HG02981 (cell line): ENCODE measurements around the gene CLK3.
"Not testable (repeated sequence)": the region's sequence is repeated elsewhere in the genome, so short reads cannot be mapped to it uniquely, and the experiment has no call there.

Source experiments
- ATAC-seq: cut with Tn5 transposase; IDR thresholded peaks from one replicate; pipeline ENCODE4 v1.9.1; 2021; ENCODE audit warnings: mild to moderate bottlenecking, moderate library complexity; ENCODE audit not compliant: unreplicated experiment

The CLK3 gene

DNA sequence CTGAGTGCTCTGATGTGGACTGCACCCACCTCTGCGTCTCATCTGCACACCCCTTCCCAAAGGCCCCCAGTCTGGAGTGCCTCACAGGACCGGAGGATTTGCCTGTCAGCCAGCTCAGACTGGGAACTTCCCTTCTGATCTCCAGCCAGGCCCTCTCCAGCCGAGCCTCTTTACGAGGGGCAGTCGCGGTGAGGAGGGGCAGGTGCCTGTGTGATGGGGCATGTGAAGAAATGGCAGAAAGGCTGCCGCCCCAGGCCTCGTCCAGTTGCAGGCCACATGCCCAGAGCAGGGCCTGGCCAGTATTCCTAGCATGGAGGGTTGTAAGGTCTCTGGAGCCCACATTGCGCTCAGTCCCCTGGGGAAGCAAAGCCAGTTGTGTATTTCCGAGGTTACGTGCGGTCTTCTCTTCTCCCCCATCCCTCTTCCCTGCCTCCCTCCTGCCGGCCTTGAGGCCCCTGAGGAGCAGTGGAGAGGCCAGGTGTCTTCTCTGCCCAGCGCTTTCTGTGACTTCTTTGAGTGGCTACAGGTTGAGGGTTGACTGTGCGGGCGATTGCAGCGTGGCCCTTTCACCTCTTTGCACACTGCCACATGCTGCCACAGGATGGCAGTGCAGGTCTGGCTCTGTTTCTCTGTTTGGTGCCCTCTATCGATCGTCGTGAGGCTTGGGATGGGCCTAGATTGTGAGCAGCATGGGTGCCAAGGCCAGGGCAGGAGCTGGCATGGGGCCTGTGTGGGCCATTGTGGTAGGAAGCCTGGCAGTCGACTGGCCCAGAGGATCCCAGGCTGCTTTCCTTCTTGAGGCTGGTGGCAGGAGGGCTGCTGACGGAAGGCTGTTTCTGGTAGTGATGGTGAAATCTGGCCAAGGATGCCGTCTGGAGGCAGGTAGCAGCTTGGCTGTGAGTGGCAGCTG, 5.3 kb downstream of the CLK3 start:
- ATAC-seq, result no peak

DNA sequence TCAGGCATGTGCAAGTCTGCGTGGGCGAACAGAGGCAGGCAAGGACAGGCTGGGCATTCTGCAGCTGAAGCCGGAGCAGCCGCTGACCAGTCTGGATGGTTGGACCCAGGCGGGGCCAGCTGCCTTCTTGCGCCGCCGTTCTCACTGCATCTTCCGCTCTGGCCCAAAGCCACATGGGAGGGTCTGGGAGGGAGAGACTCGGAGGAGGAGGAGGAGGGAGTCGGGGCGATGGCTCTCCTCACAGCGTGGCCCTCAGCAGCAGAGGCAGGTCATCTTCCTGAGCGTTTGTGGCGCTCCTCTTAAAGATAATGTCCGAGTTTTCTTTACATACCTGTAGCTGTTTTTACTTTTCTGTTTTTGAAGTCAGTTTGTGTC, 5.9 kb downstream of the CLK3 start:
- no peak for ATAC-seq

GRCh38 chr15:74621936-74622335, 6.3 kb downstream of the CLK3 start:
- no peak for ATAC-seq

- no peak for ATAC-seq
These were observed 7.1 kb downstream of the CLK3 start for GRCh38 chr15:74622758-74623157.

DNA sequence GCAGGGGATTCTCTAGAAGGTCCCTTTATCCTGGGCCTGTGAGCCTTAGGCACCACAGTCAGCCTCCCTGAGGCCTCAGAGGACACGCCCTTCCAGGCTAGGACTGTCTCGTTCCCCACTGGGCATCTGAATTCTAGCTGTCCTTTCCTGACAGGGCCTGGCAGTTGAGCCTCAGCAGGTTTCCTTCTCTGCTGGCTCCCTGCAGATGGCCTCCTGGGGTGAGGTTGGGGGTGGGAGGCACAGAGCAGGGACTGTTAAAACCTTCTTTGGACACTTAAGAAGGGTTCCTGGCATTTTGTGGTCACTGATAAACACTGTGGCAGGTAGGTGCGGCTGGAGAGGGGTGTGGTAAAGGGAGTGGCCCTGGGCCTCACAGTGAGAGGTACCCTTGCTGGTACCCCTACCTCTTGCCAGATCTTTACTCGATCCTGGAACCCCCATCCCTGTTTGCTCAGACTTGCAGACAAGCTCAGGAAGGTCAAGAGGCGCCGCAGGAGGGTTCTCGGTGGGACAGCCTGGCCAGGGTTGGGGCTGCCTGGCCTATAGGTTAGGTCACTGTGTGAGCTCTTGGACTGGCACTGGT, 8.5 kb downstream of the CLK3 start:
- no peak for ATAC-seq

DNA sequence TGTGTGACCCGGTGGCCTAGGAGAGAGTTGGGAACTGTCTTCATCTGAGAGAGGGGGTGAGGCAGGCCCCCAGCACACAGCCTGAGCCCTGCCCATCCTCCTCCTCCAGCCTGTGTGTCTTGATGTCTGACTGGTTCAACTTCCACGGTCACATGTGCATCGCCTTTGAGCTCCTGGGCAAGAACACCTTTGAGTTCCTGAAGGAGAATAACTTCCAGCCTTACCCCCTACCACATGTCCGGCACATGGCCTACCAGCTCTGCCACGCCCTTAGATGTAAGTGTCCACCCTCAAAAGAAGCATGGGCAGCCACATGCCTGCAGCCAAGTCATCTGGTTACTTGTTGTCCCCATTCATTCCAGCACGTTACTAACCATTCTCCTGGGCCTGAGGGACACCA, 10.1 kb downstream of the CLK3 start:
- no peak for ATAC-seq

GRCh38 chr15:74626336-74626735, 10.7 kb downstream of the CLK3 start:
- no peak for ATAC-seq

- ATAC-seq, result no peak
These were observed 11.4 kb downstream of the CLK3 start for GRCh38 chr15:74626752-74627692.

DNA sequence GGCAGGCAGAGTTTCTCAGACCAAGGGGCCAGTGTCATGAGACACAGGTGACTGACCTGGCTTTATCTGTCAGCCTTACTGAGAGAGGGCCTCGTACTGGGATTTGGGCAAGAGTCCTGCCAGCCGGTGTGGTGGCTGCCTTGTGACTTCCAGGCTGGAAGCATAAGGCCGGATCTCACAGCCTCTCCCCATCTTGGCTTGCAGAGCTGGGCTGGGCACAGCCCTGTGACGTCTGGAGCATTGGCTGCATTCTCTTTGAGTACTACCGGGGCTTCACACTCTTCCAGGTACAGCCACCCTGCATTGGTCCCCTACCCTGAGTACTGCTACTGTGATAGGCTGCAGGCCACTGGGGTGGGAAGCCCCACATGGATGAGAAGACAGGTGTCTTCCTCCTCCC, 12.1 kb downstream of the CLK3 start:
- no peak for ATAC-seq

DNA sequence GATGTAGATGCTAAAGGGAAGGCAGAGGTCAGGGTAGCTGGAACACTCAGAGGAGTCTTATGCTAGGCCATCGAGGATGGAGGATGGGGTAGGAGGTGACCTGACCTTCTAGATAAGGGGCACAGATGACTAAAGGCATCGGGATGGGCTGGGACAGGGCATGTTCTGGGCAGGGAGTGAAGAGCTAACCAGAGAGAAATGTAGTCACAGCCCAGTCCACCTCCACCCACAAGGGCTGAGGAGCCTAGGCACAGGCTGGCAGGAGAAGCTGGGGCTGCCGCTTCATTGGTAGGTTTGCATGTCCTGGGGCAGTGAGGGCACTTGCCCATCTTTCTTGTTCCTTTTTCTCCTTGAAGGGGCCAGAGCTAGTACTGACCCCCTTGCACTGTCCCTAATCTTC, 12.6 kb downstream of the CLK3 start:
- ATAC-seq, result no peak

- ATAC-seq, result no peak
These were observed 13.3 kb downstream of the CLK3 start for GRCh38 chr15:74628949-74629348.

DNA sequence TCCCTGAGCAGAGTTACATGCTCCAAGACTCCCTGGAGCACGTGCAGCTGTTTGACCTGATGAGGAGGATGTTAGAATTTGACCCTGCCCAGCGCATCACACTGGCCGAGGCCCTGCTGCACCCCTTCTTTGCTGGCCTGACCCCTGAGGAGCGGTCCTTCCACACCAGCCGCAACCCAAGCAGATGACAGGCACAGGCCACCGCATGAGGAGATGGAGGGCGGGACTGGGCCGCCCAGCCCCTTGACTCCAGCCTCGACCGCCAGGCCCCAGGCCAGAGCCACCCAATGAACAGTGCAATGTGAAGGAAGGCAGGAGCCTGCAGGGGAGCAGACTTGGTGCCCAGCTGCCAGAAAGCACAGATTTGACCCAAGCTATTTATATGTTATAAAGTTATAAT, 14.1 kb downstream of the CLK3 start:
- ATAC-seq, result not testable (repeated sequence)

- no peak for ATAC-seq
These were observed 14.8 kb downstream of the CLK3 start for GRCh38 chr15:74630284-74631086.

GRCh38 chr15:74631087-74631385, 15.4 kb downstream of the CLK3 start:
- no peak for ATAC-seq

- no peak for ATAC-seq
These were observed 15.8 kb downstream of the CLK3 start for GRCh38 chr15:74631408-74631807.

GRCh38 chr15:74631935-74632560, 16.4 kb downstream of the CLK3 start:
- ATAC-seq, result peak; percentile 36

GRCh38 chr15:74632601-74633000, 17.0 kb downstream of the CLK3 start:
- no peak for ATAC-seq

GRCh38 chr15:74633781-74634180, 18.1 kb downstream of the CLK3 start:
- ATAC-seq, result no peak

- no peak for ATAC-seq
These were observed 19.6 kb downstream of the CLK3 start for GRCh38 chr15:74635228-74635627.

DNA sequence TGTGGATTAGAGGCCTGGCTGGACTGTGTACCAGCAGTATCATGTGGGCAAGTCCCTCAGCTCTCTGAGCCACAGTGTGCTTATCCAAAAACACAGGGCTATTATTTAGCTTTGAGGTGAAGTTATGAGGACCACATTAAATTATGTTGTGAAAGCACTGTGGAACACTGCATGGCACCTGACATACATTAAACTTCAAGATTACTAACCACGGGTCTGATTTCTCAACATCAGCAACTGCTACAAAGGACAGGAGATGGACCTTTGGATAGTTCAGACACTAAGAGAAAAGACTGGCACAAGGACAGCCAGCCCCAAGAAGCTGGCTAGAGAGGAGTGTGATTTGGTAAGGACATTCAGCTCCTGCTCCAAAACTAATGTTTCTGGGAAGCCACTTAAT, 21.3 kb downstream of the CLK3 start:
- no peak for ATAC-seq
